Loucy (cell line): ENCODE measurements around the gene PHKB.
"Not testable (repeated sequence)": the region's sequence is repeated elsewhere in the genome, so short reads cannot be mapped to it uniquely, and the experiment has no call there.

ENCODE experiments used
- H2AFZ ChIP-seq: fragments of 200-600 bp; sonication (generic); 2 replicates; pipeline ENCODE4 v1.6.0; 2016; ENCODE audit warnings: antibody characterized with exemption, mild to moderate bottlenecking, low read length, moderate library complexity
- H3F3A ChIP-seq: fragments of 200-600 bp; 2 replicates; pipeline ENCODE4 v1.6.0; 2016; ENCODE audit warnings: antibody characterized with exemption, low read depth, mild to moderate bottlenecking
- H3K27me3 ChIP-seq: fragments of 200-600 bp; sonication (generic); 2 replicates; pipeline ENCODE4 v1.6.1; 2014; ENCODE audit warnings: low read length, mild to moderate bottlenecking; ENCODE audit not compliant: insufficient read depth, poor library complexity, severe bottlenecking
- H3K36me3 ChIP-seq: fragments of 200-600 bp; sonication (generic); 2 replicates; pipeline ENCODE4 v1.6.1; 2016; ENCODE audit warnings: low read length; ENCODE audit not compliant: insufficient read depth
- H3K4me1 ChIP-seq: fragments of 200-600 bp; sonication (generic); 2 replicates; pipeline ENCODE4 v1.5.1; 2014; ENCODE audit warnings: low read length, mild to moderate bottlenecking; ENCODE audit not compliant: insufficient read depth, poor library complexity, severe bottlenecking
- H3K4me2 ChIP-seq: fragments of 200-600 bp; sonication (generic); 2 replicates; pipeline ENCODE4 v1.6.0; 2014; ENCODE audit warnings: antibody characterized with exemption, low read length, low read depth, mild to moderate bottlenecking; ENCODE audit not compliant: poor library complexity, severe bottlenecking
- H3K4me3 ChIP-seq: fragments of 200-600 bp; sonication (generic); 2 replicates; pipeline ENCODE4 v1.5.1; 2014; ENCODE audit warnings: low read length, mild to moderate bottlenecking, mixed read lengths; ENCODE audit not compliant: poor library complexity, severe bottlenecking
- H3K79me2 ChIP-seq: fragments of 200-600 bp; sonication (generic); 2 replicates; pipeline ENCODE4 v1.6.1; 2014; ENCODE audit warnings: low read length; ENCODE audit not compliant: insufficient read depth
- H3K9ac ChIP-seq: fragments of 200-600 bp; sonication (generic); 2 replicates; pipeline ENCODE4 v1.6.0; 2014; ENCODE audit warnings: mild to moderate bottlenecking, low read depth, low read length, moderate library complexity; ENCODE audit not compliant: poor library complexity, severe bottlenecking
- H3K9me2 ChIP-seq: fragments of 200-600 bp; sonication (generic); replicated peaks from 2 replicates; pipeline ENCODE4 v1.6.1; 2016; ENCODE audit warnings: low read depth, low read length, mixed read lengths
- H3K9me3 ChIP-seq: fragments of 200-600 bp; sonication (generic); 2 replicates; pipeline ENCODE4 v1.6.1; 2014; ENCODE audit warnings: mild to moderate bottlenecking, antibody characterized with exemption, low read length, low read depth; ENCODE audit not compliant: insufficient read depth
- H4K20me1 ChIP-seq: fragments of 200-600 bp; sonication (generic); 2 replicates; pipeline ENCODE4 v1.6.0; 2014; ENCODE audit warnings: antibody characterized with exemption, low read length, mild to moderate bottlenecking; ENCODE audit not compliant: insufficient read depth, poor library complexity, severe bottlenecking
- EZH2phosphoT487 ChIP-seq: fragments of 200-600 bp; IDR thresholded peaks from 2 replicates; pipeline ENCODE4 v1.6.1; 2018; ENCODE audit warnings: antibody characterized with exemption, mild to moderate bottlenecking, moderate library complexity, borderline replicate concordance
- TF ChIP-seq, protein P1 (sequence below): fragments of 200-600 bp; sonication (generic); conservative IDR thresholded peaks from 2 replicates; pipeline ENCODE4 v1.5.1; 2014; ENCODE audit warnings: mild to moderate bottlenecking, antibody characterized with exemption, low read length

Gene PHKB

DNA sequence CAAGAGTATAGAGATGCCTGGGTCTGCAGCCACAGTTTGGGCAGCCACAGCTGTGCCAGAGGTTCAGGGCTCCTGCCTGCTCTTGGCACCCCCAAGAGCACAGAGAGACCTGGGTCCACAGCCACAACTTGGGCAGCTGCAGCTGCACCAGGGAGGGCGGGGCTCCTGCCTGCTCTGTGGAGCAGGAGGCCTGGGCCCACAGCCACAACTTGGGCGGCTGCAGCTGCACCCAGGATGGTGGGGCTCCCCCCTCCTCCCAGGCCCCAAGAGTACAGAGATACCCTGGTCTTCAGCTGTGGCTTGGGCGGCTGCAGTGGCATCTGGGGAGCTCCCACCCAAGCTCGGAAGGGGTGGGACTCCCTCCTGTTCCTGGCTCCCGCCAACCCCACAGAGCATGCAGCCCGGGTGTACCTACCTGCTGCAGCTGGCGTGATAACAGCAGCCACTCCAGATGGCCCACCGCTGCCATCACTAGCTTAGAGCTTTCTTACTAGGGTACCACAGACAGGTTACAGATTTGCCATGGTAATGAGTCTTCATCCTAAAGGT, 72.7 kb downstream of the PHKB start:
- no peak for TF ChIP-seq EZH2phosphoT487
- TF ChIP-seq, protein P1, sequence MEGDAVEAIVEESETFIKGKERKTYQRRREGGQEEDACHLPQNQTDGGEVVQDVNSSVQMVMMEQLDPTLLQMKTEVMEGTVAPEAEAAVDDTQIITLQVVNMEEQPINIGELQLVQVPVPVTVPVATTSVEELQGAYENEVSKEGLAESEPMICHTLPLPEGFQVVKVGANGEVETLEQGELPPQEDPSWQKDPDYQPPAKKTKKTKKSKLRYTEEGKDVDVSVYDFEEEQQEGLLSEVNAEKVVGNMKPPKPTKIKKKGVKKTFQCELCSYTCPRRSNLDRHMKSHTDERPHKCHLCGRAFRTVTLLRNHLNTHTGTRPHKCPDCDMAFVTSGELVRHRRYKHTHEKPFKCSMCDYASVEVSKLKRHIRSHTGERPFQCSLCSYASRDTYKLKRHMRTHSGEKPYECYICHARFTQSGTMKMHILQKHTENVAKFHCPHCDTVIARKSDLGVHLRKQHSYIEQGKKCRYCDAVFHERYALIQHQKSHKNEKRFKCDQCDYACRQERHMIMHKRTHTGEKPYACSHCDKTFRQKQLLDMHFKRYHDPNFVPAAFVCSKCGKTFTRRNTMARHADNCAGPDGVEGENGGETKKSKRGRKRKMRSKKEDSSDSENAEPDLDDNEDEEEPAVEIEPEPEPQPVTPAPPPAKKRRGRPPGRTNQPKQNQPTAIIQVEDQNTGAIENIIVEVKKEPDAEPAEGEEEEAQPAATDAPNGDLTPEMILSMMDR: no peak
- Histone ChIP-seq H3K4me2 (no peak overlapping the region), H3K9ac (no peak overlapping the region), H3K27me3 (no peaks in the 10 kb centered on the region), H3K4me1 (no peaks in the 10 kb centered on the region), H3K9me3 (peaks cover 7% of the 10 kb centered on the region; the same call in 1 of the 2 replicates), H3K4me3 (no peak overlapping the region), H2AFZ (no peak overlapping the region), H4K20me1 (no peaks in the 10 kb centered on the region), H3K9me2 (no peaks in the 10 kb centered on the region), H3K36me3 (peaks cover 22% of the 10 kb centered on the region; the same call in 1 of the 2 replicates), H3K79me2 (no peaks in the 10 kb centered on the region), H3F3A (no peaks in the 10 kb centered on the region)

DNA sequence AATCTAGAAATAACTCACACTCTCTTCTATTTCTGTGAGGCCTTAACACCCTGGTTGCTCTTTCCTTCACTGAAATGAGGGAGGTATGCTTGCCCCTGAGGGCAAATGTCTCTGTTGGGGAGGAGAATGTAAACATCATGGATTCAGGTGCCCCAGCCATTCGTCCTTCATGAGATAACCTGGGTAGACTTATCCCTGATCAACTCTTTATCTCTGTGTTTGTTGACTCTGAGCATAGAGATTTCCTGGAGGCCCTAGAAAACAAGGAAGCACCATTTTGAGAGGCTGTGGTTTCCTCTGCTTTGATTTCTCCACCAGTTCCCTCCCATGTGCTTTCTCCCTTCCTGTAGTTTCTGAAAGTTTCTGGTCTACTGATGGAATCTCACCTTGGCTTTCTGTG, 77.3 kb downstream of the PHKB start:
- no peak overlapping the region for H3K4me2 ChIP-seq
- no peak overlapping the region for H3K4me3 ChIP-seq
- H3K9me3 ChIP-seq: peaks cover 4% of the 10 kb centered on the region; the same call in 1 of the 2 replicates
- no peak overlapping the region for H3K9ac ChIP-seq
- no peaks in the 10 kb centered on the region for H3K79me2 ChIP-seq
- no peaks in the 10 kb centered on the region; the same call in 1 of the 2 replicates for H3K36me3 ChIP-seq
- no peaks in the 10 kb centered on the region for H3K9me2 ChIP-seq
- no peak overlapping the region for H2AFZ ChIP-seq
- H3K27me3 ChIP-seq: no peaks in the 10 kb centered on the region
- no peaks in the 10 kb centered on the region for H4K20me1 ChIP-seq
- no peaks in the 10 kb centered on the region for H3F3A ChIP-seq
- H3K4me1 ChIP-seq: no peaks in the 10 kb centered on the region
- no peak for TF ChIP-seq EZH2phosphoT487
- TF ChIP-seq, protein P1: no peak

DNA sequence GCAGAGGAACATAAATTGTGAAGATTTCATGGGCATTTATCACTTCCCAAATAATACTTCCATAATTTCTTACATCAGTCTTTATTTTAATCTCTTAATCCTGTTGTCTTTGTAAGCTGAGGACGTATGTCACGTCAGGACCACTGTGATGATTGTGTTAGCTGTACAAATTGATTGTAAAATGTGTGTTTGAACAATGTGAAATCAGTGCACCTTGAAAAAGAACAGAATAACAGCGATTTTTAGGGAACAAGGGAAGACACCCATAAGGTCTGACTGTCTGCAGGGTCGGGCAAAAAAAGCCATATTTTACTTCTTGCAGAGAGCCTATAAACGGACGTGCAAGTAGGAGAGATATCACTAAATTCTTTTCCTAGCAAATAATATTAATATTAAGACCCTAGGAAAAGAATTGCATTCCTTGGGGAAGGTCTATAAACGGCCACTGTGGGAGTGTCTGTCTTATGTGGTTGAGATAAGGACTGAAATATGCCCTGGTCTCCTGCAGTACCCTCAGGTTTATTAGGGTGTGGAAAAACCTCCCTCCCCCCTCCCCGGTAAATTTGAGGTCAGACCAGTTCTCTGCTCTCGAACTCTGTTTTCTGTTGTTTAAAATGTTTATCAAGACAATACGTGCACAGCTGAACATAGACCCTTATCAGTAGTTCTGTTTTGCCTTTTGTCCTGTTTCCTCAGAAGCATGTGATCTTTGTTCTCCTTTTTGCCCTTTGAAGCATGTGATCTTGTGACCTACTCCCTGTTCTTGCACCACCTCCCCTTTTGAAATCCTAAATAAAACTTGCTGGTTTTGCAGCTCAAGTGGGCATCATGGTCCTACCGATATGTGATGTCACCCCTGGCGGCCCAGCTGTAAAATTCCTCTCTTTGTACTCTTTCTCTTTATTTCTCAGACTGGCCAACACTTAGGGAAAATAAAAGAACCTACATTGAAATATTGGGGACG, 78.9 kb downstream of the PHKB start:
- H3K79me2 ChIP-seq, H3F3A ChIP-seq, H3K4me1 ChIP-seq, H4K20me1 ChIP-seq, H3K9me3 ChIP-seq, H3K9ac ChIP-seq, H3K36me3 ChIP-seq, H3K4me3 ChIP-seq, H3K4me2 ChIP-seq, H3K27me3 ChIP-seq, H2AFZ ChIP-seq, H3K9me2 ChIP-seq: not testable (repeated sequence)

DNA sequence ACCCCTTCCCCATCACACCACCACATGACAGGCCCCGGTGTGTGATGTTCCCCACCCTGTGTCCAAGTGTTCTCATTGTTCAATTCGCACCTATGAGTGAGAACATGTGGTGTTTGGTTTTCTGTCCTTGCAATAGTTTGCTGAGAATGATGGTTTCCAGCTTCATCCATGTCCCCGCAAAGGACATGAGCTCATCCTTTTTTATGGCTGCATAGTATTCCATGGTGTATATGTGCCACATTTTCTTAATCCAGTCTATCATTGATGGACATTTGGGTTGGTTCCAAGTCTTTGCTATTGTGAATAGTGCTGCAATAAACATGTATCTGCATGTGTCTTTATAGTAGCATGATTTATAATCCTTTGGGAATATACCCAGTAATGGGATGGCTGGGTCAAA, 80.0 kb downstream of the PHKB start:
- H3K9ac ChIP-seq: not testable (repeated sequence)

DNA sequence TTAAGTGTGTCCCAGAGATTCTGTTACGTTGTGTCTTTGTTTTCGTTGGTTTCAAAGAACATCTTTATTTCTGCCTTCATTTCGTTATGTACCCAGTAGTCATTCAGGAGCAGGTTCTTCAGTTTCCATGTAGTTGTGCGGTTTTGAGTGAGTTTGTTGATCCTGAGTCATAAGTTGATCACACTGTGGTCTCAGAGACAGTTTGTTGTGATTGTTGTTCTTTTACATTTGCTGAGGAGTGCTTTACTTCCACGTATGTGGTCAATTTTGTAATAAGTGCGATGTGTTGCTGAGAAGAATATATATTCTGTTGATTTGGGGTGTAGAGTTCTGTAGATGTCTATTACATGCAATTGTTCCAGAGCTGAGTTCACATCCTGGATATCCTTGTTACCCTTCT, 83.1 kb downstream of the PHKB start:
- not testable (repeated sequence) for H3K27me3 ChIP-seq, H3K4me1 ChIP-seq, H3K9me3 ChIP-seq

More for the DNA sequence above, 80.0 kb downstream of the PHKB start:
- not testable (repeated sequence) for H2AFZ ChIP-seq, H3K9me3 ChIP-seq, H3K9me2 ChIP-seq, H3K36me3 ChIP-seq, H3K79me2 ChIP-seq, H3K27me3 ChIP-seq, H4K20me1 ChIP-seq, H3K4me2 ChIP-seq, H3F3A ChIP-seq, H3K4me1 ChIP-seq, H3K4me3 ChIP-seq

DNA sequence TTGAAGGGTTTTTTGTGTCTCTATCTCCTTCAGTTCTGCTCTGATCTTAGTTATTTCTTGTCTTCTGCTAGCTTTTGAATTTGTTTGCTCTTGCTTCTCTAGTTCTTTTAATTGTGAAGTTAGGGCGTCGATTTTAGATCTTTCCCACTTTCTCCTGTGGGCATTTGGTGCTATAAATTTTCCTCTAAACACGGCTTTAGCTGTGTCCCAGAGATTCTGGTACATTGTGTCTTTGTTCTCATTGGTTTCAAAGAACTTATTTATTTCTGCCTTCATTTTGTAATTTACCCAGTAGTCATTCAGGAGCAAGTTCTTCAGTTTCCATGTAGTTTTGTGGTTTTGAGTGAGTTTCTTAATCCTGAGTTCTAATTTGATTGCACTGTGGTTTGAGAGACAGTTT, 90.1 kb downstream of the PHKB start:
- H3K36me3 ChIP-seq: peaks cover 34% of the 10 kb centered on the region
- not testable (repeated sequence) for H3K4me2 ChIP-seq

More for the DNA sequence above, 83.1 kb downstream of the PHKB start:
- H3K4me3 ChIP-seq, H3F3A ChIP-seq, H3K9me2 ChIP-seq, H3K4me2 ChIP-seq, H2AFZ ChIP-seq, H3K9ac ChIP-seq, H4K20me1 ChIP-seq, H3K79me2 ChIP-seq: not testable (repeated sequence)
- H3K36me3 ChIP-seq: peaks cover 24% of the 10 kb centered on the region

More for the DNA sequence above, 90.1 kb downstream of the PHKB start:
- H3K9ac ChIP-seq, H4K20me1 ChIP-seq, H3K9me3 ChIP-seq, H2AFZ ChIP-seq, H3K4me1 ChIP-seq, H3K9me2 ChIP-seq, H3K79me2 ChIP-seq, H3K27me3 ChIP-seq, H3K4me3 ChIP-seq, H3F3A ChIP-seq: not testable (repeated sequence)
